Right lung (tissue), 5 donors: ENCODE data around the gene ZNF792. TPM values are rescaled to one million over a fixed set of nuclear protein-coding genes. Genes with fewer than 3 reads are reported as not detected.
"Not testable (repeated sequence)": the region's sequence is repeated elsewhere in the genome, so short reads cannot be mapped to it uniquely, and the experiment has no call there.

Experiments
- DNase-seq, 2 donors: peaks; one replicate each; pipeline ENCODE4 v3.0.0-alpha.2; 2013
- polyA plus RNA-seq, 5 donors: library from polyadenylated mRNA; unstranded; fragments of 120-200 nt; gene quantifications; one replicate each; pipeline versions ENCODE4 v1.2.1 to v1.2.3, GENCODE V29; 2013; ENCODE audit warnings: inconsistent platforms in 1 of 5, low replicate concordance in 1 of 5; ENCODE audit not compliant: insufficient read length in 5 of 5, insufficient read depth in 1 of 5

Gene ZNF792
- polyA plus RNA-seq, 5 donors, result 6.5 to 10.6 (median 8.9) TPM

DNA sequence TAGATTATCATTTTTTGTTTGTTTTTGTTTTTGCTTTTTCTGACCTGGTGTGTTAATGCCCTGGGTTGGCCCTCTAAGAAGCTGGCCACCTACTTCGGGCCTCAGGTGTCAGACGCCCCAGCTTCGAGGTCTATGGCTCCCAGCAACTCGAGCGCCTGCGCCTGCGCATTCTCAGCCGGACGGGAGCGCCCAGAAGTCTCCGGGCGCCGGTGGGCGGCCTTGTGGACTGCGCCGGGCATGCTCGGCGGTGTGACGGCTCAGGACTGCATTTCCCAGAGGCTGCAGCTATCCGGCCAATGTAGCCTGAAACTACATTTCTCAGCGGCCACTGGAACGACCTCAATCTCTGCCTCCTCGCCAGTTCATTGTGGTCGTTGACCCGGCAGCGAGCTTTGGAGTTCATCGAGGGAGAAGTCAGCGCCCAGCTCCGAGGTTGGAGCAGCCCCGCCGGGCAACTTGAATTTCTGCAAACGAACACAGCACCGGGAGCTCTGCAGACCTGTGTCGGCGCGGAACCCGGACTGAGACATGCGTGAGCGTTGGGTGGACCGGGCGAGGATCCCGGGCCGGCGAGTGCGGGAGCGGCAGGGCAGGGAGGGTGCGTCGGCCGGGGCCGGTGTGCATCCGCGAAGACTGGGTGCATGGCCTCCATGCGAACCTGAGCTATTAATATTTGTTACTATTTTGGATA is 37.2 kb downstream of the ZNF792 start, which contains the start of gene ZNF30:
Gene ZNF30, plus strand, starts transcription at position 219 of the 691 bp plus-strand sequence. CDS start 3,045 bp downstream, outside the sequence.
- DNase-seq, result peak; percentile 86

DNA sequence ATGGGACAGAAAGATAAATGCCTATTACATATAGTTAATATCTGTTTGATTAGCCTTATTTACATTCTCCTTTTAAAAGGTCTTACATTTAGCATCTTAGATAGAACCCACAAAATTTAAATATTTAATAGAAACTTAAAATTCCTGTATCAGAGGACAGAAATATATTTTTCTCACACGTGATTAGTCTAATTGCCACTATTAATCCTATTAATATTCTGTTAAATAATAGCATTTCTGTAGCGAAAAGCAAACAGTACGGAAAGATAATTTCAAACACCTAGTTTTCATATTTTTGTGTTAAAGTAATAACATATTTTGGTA is 37.7 kb downstream of the ZNF792 start:
- DNase-seq, result no peak

- DNase-seq, result no peak
These were observed 38.7 kb downstream of the ZNF792 start for GRCh38 chr19:34925278-34925855.

DNA sequence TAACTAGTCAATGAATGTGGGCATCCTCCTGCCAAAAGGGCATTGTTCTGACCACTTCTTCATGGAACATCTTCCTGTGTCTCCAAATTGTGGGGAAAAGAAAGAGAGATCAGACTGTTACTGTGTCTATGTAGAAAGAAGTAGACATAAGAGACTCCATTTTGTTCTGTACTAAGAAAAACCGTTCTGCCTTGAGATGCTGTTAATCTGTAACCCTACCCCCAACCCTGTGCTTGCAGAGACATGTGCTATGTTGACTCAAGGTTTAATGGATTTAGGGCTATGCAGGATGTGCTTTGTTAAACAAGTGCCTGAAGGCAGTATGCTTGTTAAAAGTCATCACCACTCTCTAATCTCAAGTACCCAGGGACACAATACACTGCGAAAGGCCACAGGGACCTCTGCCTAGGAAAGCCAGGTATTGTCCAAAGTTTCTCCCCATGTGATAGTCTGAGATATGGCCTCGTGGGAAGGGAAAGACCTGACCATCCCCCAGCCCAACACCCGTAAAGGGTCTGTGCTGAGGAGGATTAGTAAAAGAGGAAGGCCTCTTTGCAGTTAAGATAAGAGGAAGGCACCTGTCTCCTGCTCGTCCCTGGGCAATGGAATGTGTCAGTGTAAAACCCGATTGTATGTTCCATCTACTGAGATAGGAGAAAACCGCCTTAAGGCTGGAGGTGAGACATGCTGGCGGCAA is 43.8 kb downstream of the ZNF792 start:
- not testable (repeated sequence) for DNase-seq

DNA sequence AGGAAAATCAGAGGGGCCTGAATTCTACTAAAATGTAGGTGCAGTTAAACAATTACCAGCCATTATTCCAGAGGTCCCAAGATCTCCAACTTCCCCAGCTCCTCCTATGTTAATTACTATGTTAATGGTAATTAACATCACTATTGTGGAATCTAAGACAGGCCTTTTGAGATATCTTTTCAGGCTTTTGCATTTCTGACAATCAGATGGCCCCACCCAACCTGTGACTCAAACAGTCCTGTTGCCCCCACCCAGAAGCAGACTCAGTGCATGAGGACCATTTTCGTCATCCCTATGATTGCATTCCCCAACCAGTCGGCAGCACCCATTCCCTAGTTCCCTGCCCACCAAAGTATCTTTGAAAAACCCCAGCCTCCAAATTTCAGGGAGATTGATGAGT is 45.8 kb downstream of the ZNF792 start:
- DNase-seq, result no peak

- not testable (repeated sequence) for DNase-seq
These were observed 46.9 kb downstream of the ZNF792 start for GRCh38 chr19:34917144-34917543.

GRCh38 chr19:34910770-34911169 is 53.3 kb downstream of the ZNF792 start:
- DNase-seq, result no peak

Other genes with a start within 250 kb of the ZNF792 start
- gene ZNF181, start 230.0 kb downstream of the ZNF792 start, polyA plus RNA-seq, result 10 to 100 TPM; 16.0 to 31.2 (median 20.5) TPM
- 10 to 100 TPM; 12.6 to 16.5 (median 15.0) TPM for gene ZNF599, start 191.0 kb downstream of the ZNF792 start, polyA plus RNA-seq
- gene ZNF30, start 37.3 kb downstream of the ZNF792 start, polyA plus RNA-seq, result 10 to 100 TPM in 2 of 5 donors, 1 to 10 TPM in 3; 7.4 to 11.2 (median 9.2) TPM
- 100 to 1,000 TPM in 3 of 5 donors, 10 to 100 TPM in 2; 87.3 to 123 (median 118) TPM for gene GRAMD1A, start 36.1 kb upstream of the ZNF792 start, polyA plus RNA-seq
- 1 to 10 TPM in 4 of 5 donors, under 1 TPM in 1; 0.69 to 1.5 (median 1.2) TPM for gene SCN1B, start 66.2 kb upstream of the ZNF792 start, polyA plus RNA-seq
- 10 to 100 TPM; 21.3 to 48.5 (median 32.1) TPM for gene HPN, start 77.5 kb upstream of the ZNF792 start, polyA plus RNA-seq
- 10 to 100 TPM; 19.9 to 48.0 (median 20.8) TPM for gene FXYD3, start 151.6 kb upstream of the ZNF792 start, polyA plus RNA-seq
- 1 to 10 TPM; 2.3 to 3.0 (median 2.9) TPM for gene LGI4, start 170.8 kb upstream of the ZNF792 start, polyA plus RNA-seq
- gene FXYD1, start 174.6 kb upstream of the ZNF792 start, polyA plus RNA-seq, result 10 to 100 TPM; 39.2 to 70.2 (median 57.5) TPM
- 1 to 10 TPM in 3 of 5 donors, under 1 TPM in 2; 0.36 to 1.4 (median 1.2) TPM for gene FXYD7, start 179.0 kb upstream of the ZNF792 start, polyA plus RNA-seq
- 10 to 100 TPM; 22.2 to 35.0 (median 30.1) TPM for gene FXYD5, start 190.5 kb upstream of the ZNF792 start, polyA plus RNA-seq